Erythroblast (primary cell): ENCODE data around the gene MRPS24.

Experiments used
- DNase-seq, 2 experiments: peaks; one replicate each; lab custom pipeline; 2025; lab: John Stamatoyannopoulos, UW
- GATA1 ChIP-seq: IDR thresholded peaks from 2 replicates; pipeline ENCODE4 v1.6.1; 2011; ENCODE audit warnings: low read depth, mild to moderate bottlenecking, control low read depth, low read length, moderate library complexity
- POLR2A ChIP-seq: IDR thresholded peaks from 2 replicates; pipeline ENCODE4 v1.6.1; 2011; ENCODE audit warnings: mild to moderate bottlenecking, low read length

The MRPS24 gene

DNA sequence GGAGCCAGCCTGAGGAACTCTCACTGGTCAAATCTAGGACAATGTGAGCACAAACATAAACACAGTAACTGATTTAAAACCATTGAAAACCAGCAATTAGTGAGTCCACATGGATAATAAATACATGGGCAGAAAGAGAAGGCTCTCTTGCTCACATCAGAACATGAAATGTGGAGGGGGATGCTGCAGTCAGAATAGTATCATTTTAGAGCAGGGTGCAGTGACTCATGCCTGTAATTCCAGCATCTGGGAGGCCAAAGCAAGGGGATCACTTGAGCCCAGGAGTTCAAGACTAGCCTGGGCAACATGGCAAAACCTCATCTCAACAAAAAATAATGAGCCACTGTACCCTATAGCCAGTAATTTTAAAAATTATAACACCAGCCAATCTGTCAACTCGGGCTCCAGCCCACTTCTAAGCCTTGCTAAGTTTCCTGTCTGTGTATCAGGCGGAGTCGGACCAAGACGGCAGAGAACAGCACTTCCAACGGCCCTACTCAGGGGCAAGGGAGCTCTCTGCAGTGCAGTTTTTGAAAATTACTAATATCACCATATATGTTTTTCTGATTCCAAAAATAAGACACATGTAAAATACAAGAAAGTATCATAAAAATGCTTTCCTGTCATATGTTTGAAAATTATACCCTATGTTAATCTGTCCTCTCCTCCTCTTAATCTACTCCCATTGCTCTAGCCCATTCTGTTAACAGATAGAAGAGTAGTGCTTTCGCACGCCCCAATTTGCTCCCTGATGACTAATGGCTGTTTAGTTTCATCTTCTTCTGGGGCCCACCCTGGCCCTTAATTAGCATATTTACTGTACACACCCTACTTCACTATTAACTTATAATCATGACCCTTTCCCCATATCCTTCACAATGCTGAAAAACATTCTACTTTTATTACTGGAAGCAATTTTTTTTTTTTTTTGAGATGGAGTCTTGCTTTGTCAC is 20.0 kb upstream of the MRPS24 start:
- DNase-seq, result peak; percentile 68 to 81
- TF ChIP-seq GATA1, result no peak
- no peak for TF ChIP-seq POLR2A

DNA sequence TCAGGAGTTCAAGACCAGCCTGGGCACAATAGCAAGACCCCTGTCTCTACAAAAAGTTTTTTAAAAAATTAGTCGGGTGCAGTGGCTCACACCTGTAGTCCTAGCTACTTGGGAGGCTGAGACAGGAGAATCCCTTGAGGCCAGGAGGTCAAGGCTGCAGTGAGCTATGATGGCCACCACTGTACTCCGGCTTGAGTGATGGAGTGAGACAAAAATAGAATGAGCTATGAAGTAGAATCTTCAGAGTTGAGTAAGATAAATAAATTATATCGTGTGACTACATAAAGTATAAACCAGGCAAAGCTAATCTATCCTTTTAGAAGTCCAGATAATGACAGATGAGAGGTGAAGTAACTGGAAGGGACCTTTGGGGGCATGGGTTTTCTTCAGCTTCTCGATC is 15.3 kb upstream of the MRPS24 start:
- DNase-seq, result no peak
- TF ChIP-seq POLR2A (no peak), GATA1 (no peak)

- no peak for TF ChIP-seq GATA1
- TF ChIP-seq POLR2A, result no peak
- DNase-seq, result no peak
Measured at GRCh38 chr7:43884209-43884608, 14.9 kb upstream of the MRPS24 start.

GRCh38 chr7:43880596-43880995 is 11.3 kb upstream of the MRPS24 start:
- TF ChIP-seq POLR2A (no peak), GATA1 (no peak)
- DNase-seq, result no peak

- TF ChIP-seq GATA1 (no peak), POLR2A (no peak)
- DNase-seq, result no peak
Measured at GRCh38 chr7:43879477-43879876, 10.2 kb upstream of the MRPS24 start.

GRCh38 chr7:43878867-43879266 is 9.6 kb upstream of the MRPS24 start:
- DNase-seq, result no peak

GRCh38 chr7:43877968-43878864 is 8.9 kb upstream of the MRPS24 start:
- TF ChIP-seq POLR2A (no peak), GATA1 (no peak)
- no peak for DNase-seq

More at GRCh38 chr7:43878867-43879266, 9.6 kb upstream of the MRPS24 start:
- TF ChIP-seq POLR2A (no peak), GATA1 (no peak)

DNA sequence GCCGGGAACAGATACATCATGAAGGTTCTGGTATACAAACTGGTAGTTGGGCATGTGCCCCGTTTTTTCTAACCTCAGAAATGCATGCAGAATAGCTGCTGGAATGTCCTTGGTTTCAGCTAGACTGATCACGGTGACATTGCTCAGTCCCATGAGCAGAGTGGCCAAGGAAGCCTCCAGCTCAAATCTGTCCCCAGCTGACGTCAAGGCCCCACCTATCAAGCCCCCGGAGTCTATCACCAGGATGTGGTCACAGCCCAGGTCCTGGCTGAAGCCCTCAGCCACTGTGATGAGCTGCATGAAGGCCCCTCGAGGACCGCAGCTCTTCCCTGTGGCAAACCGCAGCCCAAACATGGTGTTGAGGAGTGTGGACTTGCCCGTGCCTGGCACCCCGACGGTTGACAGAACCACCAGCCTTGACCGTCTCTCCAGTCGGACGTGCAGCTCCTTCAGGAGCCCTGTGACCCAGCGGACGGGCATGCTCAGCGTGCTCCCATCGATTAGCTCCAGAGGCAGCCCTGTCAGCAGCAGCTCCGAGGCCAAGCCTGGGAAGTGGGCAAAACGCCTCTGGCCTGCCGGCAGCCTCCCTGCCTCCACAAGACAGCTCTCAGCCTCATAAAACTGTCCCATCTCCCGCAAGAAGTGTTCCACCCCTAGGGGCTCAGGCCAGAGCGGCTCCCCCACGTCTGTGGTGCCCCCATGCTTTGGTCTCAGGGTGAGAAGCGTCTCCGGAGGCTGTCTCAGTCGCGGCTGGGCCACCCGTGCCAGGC is 7.8 kb upstream of the MRPS24 start:
- DNase-seq, result no peak
- TF ChIP-seq GATA1, result no peak
- TF ChIP-seq POLR2A, result no peak

- no peak for DNase-seq
- TF ChIP-seq POLR2A (no peak), GATA1 (no peak)
Measured at GRCh38 chr7:43876241-43876640, 6.9 kb upstream of the MRPS24 start.

DNA sequence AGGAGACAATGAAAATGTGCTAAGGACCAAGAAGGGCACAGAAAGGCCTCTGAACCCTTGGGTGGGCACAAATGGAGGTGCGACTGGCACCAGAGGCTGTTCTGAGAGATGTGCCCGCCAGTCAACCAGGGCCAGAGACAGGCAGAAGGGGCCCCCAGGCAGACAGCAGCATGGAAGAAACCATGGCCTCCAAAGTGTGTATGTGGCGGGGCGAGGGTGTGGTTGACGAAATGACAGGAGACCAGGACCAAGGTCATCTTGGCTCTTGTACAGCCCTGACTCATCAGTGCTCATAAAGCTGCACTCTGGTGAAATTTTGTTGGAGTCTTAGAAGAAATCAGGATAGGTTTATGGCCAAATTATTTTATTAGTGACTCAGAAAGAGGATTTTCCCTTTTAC is 4.0 kb upstream of the MRPS24 start:
- TF ChIP-seq GATA1 (no peak), POLR2A (no peak)
- peak; percentile 39 to 59 for DNase-seq

DNA sequence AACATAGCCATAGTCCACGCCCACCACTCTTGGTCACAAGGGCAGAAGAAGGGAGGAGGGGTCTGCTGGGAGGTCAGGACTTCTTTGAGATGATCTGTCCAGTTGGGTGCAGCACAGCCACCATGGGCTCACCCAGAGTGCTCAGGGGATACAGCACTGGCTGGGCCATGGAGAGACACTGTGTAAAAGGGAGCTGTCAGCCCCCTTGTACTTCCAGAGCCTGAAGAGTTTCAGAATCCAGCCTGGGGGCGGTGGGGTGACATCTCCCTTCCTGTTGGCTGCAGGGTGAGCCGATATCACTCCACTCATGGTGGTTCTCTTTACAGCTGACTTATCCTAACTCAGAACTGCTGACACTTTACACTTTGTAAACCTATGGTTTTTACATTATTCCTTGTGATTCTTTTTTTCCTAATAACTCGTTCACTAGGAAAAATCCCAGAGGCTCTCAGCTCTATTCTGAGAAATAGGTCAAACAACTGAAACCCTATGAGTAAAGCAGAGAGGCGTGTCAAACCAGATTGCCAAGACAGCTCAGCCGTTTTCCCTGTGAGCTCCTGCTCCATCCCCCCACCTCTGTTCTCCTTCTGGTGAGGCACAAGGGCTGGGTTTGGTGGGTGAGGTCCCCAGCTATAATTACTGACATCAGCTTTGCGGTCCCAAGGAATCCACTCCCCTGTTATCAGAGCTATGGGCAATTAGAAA is 3.2 kb upstream of the MRPS24 start:
- TF ChIP-seq GATA1 (no peak), POLR2A (no peak)
- no peak for DNase-seq

GRCh38 chr7:43871064-43871463 is 1.7 kb upstream of the MRPS24 start:
- DNase-seq, result no peak
- TF ChIP-seq POLR2A, result no peak

GRCh38 chr7:43870316-43870715 is 999 bp upstream of the MRPS24 start:
- TF ChIP-seq GATA1 (no peak), POLR2A (no peak)
- no peak for DNase-seq
